UCSD-AML1 (cell line): Measurements from ENCODE around the gene ZMIZ1.

ENCODE experiments used
- DNase-seq: peaks from one replicate; lab custom pipeline; 2025; ENCODE audit not compliant: unreplicated experiment; lab: John Stamatoyannopoulos, UW

ZMIZ1 gene

DNA sequence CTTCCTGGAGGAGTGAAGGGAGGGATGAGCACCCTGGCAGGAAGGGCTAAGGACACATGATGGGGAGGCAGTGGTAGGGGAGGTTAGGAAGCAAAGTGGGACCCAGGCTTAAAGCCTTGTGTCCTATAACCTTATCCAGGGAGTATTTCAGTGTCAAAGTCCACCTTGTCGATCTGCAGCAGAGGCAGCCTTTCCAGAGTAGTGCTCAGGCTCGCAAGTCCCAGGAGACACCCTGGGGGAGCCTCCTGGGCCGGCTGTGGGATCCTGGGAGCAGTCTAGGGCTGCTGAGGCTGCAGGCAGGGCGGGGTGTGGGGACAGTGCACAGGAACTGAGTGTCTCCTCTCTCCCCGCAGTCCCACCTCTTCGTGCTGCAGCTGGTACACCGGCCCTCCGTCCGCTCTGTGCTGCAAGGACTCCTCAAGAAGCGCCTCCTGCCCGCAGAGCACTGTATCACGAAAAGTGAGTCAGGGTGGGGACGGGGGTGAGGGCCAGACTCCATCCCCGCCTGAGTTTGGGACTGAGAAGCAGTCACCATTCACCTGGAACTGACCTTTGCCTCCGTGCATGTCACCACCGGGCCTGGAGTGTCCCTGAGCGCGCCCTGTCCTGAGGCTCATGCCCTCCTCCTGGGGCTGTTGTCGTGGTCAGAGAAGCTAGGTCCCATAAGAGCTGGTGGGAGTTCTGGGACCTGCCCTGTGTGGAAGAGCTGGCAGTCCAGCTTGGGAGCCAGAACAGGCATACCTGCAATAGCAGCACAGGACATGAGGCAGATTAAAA is 233.2 kb downstream of the ZMIZ1 start:
- no peak for DNase-seq

DNA sequence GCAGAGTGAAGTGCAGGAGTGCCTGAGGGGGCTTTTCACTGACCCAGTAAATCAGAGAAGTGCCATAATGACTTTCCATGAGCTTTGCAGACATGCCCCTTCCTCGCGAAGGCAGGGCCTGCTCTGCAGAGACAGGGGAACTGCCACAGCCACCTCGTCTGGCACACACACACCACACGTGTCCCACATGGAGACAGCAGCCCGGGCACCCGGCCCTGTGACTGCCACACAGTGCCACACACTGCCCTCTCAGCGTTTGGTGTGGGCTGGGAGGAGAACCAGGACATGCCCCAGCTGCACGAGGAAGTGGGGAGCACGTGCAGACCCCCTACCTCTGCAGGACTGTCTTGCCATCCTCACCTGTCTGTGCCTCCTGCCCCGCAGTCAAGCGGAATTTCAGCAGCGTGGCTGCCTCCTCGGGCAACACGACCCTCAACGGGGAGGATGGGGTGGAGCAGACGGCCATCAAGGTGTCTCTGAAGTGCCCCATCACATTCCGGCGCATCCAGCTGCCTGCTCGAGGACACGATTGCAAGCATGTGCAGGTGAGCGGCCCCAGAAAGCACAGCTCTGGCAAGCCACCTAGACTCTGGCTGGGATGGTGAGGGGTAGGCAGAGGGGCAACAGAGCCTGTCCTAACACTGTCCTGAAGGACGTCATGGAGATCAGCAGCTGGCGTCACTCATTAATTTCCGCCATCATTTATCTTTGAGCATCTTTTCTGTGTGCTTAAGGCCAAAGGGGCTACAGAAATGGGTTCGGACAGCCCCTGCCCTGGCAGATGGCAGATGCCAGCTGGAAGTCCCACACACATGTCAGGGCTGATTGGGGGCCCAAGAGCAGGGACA is 235.1 kb downstream of the ZMIZ1 start:
- no peak for DNase-seq

DNA sequence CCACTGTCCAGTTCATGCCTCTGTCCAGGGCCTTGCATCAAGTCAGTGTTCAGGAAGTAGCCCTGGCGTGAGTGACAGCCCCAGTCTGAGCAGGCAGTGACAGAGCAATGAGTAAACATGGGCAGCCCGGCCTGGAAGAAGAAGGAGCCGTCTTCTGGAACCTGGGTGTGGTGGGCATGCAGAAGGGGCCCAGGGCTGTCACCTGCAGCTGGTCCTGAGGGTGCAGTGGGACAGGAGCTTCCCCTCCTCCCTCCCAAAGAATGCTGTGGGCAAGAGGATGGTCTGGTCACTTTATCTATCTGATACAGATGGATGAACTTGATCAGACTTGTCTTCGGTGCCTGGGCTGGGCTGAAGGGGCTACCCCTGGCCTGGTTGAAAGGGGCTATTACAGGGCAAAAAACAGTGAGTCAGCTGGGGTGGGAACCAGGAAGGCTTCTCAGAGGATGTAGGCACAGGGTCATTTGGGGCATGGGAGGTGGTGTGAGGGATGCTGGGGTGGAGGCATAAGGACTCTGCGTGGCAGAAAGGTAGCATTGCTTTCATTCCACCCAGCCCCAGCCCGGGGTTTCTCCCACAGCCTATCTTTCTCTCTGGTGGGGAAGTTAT is 235.8 kb downstream of the ZMIZ1 start:
- no peak for DNase-seq

DNA sequence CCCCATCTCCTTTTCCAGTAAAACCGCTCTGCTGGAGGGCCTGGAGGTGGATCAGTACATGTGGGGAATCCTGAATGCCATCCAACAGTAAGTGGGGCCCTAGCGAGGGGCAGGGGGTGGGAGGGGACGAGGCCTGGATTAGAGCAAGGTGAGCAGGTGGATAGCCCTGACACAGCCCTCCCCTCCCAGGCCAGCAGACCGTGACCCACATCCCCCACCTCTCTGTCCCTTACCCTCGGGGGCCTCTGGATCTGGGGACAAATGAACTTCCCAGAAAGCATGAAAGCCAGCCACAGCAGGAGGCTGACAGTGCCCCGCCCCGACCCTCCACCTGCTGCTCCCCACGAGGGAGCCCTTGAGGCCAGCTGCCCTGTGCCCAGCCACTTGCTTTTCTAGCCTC is 236.7 kb downstream of the ZMIZ1 start:
- DNase-seq, result no peak

DNA sequence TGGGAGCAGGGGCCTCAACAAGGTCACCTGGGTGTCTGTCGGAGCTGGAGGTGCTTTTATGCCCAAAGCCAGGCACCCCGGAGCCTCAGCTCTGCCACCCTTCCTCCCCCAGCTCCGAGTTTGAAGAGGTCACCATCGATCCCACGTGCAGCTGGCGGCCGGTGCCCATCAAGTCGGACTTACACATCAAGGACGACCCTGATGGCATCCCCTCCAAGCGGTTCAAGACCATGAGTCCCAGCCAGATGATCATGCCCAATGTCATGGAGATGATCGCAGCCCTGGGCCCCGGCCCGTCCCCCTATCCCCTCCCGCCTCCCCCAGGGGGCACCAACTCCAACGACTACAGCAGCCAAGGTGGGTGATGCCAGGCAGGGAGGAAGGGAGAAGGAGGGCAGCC is 237.2 kb downstream of the ZMIZ1 start:
- DNase-seq, result no peak

DNA sequence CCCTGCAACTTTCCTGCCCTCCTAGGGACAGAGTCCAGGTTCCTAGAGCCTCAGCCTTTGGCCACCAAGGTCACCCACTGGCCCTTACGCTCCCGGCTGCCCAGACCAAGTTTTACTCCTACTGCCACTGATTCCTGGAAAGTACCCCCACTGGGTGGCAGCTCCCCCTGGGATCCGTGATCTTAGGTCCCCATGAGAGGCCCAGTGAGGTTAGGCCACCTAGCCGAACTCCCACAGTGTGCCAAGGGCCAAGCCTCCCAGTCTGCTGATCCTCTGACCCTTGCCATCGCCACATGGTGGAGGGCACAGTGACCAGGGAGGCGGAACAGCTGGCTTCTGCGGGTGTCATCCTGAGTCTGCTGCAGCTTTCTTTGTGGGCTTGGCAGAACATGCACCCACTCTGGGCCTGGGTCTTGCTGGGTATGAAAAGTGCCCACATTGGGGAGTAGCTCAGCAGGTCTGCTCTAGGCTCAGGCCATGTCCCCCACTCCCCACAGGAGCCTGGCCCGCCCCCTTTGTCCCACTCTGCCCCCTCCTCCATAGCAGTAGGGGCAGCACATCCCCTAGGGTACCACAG is 238.0 kb downstream of the ZMIZ1 start:
- no peak for DNase-seq

DNA sequence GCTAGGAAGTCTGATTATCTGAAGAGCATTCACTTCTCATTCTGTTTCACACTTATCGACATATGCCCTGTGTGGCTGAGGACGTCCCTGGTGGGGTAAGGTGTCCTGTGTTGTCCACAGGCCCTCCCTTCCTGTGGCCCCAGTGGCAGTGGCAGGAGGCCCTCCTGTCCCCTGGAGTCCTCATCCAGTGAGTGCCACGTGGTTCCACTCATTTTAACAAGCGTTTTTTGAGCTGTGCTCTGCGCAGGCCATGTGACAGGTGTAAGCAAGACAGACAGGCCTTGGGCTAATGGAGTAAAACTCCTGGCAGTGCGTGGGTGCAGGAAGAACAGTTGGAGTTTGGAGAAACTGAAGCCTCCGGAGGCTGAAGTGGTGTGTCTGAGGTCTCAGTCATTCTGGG is 239.2 kb downstream of the ZMIZ1 start:
- no peak for DNase-seq

DNA sequence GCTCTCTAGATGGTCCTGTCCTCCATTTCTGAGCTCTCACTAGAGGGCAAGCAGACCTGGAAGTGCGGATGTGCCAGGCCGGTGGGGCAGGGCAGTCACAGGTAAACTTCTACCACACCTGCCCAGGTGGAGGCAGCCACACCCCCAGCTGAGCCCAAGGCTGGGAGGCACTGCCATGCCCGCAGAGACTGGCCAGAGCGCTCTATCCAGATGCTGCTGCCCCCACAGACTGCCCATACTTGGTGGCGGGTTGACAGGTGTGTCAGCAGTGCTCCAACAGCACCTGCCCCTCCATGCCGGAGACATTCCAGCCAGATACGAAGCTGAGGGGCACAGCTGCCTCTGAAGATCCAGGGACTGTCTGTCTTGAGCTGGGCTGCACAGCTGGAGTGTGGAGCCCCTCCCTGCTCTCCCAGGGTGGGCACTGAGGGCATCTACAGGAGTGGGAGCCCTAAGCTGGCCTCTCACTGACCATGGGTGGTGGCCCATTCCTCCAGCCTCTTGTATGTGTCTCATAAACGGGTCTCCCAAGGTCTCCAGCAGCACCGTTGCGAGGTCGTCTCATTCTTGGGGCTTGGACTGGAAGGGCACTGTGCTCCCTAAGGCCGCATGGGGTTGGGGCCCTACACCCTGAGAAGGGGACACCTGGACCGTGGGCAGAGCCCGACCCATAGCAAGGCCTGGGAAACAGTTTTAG is 240.4 kb downstream of the ZMIZ1 start:
- DNase-seq, result no peak

DNA sequence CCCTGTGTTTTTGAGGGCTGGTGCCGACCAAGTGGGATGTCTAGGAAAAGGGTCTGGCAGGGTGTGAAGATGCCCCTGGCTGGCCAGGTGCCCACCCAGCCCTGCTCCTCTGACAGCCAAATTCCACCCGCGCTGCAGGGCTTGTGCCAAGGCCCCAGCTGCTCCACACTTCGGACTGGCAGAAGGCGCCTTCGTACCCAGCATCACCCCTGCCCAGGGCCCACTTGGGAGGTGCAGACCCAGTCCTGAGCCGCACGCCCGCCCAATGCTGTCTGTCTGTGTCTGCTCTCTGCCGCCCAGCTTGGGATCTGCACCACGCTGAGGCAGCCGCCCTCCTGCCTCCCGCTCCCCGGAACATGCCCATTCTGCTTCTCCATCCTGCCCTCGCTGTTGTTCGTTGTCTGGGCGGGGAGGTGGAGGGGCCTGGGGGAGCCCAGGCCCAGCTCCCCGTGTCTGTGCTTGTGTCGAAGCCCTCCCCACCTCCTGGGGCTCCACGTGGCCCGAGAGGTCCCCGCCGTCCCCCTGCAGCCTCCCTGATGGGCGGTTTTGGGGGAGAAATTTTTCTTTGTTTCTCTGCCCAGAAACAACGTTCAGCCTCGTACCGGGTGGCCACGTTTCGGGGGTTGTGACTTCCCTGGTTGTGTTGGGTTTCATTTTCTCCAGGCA is 241.6 kb downstream of the ZMIZ1 start:
- no peak for DNase-seq

DNA sequence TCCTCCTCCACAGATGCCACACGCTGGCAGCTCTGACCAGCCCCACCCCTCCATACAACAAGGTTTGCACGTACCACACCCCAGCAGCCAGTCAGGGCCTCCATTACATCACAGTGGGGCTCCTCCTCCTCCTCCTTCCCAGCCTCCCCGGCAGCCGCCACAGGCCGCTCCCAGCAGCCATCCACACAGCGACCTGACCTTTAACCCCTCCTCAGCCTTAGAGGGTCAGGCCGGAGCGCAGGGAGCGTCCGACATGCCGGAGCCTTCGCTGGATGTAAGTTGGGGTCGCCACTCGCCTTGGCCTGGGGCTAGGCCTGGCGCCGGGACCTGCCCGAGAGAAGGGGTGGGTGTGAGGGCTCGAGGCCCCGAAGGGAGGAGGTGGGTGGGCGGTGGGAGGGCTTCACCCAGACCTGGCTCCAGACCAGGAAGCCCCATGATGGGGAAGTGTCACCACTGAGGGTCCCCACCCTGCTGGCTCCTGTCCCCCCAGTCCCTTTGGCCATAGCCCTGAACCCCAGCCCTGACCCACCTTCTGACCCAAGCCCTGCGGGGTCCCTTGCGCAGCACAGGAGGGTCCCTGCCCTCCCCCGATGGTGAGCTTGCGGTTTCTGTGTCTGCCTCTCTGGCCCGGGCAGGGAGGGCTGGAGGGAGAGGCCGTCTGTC is 242.3 kb downstream of the ZMIZ1 start:
- no peak for DNase-seq

DNA sequence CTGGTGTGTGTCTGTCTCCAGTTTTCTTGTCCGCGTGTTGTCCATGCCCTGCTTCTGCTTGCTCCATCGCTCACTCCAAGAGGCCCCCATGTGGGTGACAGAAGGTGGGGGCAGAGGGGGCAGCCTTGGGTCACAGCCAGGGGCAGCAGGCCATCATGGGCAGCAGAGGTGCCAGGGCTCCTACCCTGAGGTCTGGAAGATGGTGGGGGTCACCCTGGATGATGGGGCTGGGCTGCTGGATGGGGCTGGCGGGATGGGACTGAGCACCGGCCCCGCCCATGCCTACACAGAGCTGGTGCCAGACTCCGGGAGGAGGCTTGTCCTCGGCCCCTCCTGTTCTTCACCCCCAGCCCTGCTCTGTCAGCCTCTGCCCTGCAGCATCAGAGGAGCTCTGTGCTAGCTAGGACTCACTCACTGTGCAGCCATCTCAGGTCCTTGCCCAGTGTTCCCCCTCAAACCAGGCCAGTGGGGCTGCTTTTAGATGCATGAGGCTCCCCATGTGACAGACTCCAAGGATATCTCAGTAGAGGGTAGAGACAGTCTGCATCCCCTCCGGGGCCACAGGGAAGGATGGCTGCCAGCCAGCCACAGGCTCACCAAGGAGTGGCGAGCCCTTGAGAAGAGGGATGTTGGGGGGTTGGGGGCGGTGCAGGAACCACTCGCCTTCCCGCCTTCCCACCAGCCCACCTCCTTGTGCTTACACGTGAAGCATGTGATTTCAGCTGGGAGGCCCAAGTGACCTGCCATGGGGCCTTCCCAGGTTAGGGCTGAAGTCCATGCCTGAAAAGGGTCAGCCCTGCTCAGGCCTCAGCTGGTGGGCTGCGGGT is 243.0 kb downstream of the ZMIZ1 start:
- DNase-seq, result no peak

DNA sequence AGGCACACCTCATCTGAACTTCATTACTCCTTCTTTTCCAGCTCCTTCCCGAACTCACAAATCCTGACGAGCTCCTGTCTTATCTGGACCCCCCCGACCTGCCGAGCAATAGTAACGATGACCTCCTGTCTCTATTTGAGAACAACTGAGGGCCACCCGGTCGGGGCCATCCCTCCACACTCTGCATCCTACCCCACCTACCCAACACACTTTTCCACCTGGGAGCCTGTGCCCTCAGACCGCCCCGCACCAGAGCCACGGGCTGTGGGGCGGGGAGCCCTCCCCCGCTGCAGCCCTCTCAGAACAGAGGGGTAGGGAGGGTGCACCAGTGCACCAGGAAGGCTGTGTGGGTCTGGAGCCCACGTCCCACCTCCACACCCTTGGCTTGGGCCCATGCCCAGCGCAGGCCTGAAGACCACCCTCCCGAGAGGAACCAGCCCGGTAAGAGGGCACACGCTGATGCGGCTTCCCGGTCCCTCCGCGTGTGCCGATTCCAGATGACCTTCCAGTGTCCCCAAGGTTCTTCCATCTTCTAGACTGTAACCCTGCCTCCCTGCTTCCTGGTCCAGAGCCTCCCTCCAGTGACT is 243.9 kb downstream of the ZMIZ1 start:
- DNase-seq, result no peak

DNA sequence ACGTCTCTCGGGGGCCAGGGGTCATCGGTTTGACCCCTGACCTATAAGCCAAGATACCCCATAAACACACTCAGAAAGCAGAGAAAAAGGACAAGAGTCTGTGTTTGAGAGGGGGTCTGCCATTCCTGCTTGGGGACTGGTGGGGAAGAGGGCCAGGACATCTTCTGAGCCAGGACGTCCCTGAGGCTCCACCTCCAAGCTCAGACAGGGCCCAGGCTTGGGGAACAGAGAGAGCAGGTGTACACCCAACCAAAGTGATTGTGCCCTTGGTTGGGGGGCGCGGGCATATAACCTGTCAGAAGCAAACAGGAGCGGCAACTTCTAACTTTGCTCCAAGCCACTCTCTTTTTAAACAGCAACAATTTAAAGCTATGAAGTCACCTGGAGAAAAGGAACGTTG is 244.6 kb downstream of the ZMIZ1 start:
- no peak for DNase-seq

DNA sequence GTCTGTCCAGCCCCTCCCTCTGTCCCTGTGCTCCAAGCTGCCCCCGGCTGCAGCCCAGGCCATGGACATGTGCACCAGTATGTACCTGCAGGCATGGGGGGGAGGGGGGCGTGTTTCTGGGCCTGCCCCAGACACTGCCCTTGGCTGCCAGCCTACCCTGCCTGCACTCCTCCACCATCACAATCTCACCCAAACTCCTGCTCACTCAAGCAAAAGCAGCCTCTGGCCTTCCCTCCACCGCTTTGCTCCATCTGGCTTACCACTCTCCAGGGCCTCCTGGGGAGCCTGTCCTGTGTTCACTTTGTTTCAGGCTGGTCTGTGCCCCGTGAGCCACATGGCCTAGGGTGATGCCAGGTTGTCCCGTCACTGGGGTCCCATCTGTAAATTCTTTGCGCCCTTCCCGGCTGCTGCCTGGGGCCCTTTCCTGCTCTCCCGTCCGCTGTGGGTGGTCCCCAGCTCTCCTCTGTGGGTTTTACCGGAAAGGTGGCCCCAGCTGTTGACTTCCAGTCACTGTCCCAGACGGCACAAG is 245.2 kb downstream of the ZMIZ1 start:
- DNase-seq, result no peak

DNA sequence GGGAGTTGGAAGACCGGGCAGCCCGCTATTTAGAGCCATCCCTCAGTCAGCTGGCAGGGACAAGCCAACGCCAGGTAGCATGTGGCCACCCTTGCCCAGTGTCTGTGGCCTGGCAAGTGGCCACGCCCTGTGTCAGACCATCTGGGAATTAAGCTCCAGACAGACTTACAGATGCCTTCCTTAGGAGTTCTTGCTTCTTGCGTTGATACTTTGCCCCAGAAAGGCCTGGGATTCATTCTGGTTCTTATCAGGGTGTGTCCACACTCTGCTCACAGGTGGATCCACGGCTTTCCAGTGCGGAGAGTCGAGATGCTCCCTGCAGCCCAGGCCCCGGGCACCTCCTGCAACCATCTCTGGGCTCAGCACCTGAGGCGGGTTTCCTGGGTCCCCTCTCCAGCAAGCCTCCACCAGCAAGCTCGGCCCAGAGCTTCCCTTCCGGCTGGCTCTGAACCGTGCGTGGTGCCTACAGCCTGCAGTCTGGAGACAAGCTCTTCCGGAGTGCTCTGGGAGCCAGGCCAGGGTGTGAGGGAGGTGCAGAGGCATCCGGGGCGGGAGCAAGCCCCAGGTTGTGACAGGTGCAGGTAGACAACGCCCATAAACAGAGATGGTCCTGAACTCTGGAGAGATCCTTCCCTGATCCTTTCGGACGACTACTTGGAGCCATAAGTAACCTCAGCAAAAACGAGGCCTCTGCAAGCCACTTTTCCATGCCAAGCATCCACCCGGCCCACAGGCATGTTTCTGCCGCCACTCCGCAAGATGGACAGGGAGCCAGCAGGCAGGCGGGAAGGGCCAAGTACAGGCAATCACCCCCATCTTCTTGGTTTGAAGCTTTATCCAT is 246.2 kb downstream of the ZMIZ1 start:
- no peak for DNase-seq

DNA sequence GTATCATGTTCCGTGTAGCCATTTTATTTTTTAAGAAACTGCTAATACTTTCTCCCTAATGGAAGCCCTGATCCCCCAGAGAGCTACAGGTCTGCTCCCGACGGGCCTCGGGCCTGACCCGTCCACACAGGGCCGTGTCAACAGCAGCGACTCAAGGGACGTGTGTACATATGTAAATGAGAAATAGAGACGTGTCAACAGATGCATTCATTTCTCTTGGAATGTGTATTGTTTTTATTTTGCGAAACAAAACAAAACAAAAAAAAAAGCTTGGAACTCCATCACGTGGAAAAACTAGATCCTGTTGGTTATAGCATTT is 246.8 kb downstream of the ZMIZ1 start:
- no peak for DNase-seq

DNA sequence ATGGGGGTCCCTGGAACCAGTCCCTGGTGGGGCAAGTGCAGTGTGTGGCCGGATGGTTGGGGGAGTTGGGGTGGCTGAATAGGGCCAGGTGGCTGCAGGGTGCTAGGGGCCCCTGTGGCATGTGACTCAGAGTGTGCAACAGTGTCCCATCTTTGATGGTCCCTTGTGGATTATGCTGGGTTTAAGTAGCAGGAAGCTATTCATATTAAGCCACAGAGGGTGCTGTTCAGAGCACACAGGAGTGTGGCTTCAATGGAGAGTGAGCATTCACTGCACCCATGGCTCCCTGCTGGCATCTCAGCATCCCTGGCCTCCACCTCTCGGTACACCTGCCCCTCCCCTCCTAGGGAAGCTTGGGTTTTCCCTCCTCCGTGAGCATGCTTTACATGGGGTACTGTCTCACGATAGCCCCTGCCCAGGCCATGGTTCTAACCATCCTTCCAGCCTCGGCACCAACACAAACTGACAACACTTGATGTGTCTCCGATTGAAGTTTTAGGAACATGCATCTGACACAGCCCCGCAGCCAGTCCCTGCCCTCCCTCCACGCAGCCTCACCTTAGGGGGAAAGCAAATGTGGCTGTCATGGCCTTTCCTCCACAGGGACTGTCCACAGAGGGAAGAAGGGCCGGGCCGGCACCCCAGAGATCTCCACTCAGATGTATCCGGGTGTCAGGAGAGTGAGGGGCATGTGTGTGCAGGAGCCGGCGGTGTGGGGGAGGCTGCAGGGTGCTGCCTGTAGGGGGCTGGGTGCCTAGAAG is 248.1 kb downstream of the ZMIZ1 start:
- DNase-seq, result peak; percentile 73
